Keratinocyte (primary cell): ENCODE measurements around the gene DCAF7. TPM values are rescaled to one million over a fixed set of nuclear protein-coding genes. Genes with fewer than 3 reads are reported as not detected.

Source experiments
- DNase-seq: peaks from one replicate; pipeline ENCODE4 v3.0.0-alpha.2; 2011; ENCODE audit warnings: low read depth, missing footprints, low spot score
- FAIRE-seq: peaks from 2 replicates; lab custom pipeline; 2011; peaks lifted over from hg19 to GRCh38; lab: Jason Lieb, UNC
- H2AFZ ChIP-seq: 2 replicates; pipeline ENCODE4 v1.6.0; 2012; ENCODE audit warnings: low read length, control low read depth, inconsistent platforms; ENCODE audit not compliant: control insufficient read depth
- H3K27ac ChIP-seq: 2 replicates; pipeline ENCODE4 v1.5.1; 2011; ENCODE audit warnings: low read length; ENCODE audit not compliant: control insufficient read depth, insufficient read depth
- H3K27me3 ChIP-seq: 3 replicates; pipeline ENCODE4 v1.6.0; 2011; ENCODE audit warnings: low read length; ENCODE audit not compliant: control insufficient read depth, insufficient read depth; ENCODE audit errors: extremely low read depth
- H3K36me3 ChIP-seq, 2 experiments: 2 replicates in 1 of 2; 3 replicates in 1 of 2; pipeline ENCODE4 v1.5.1; 2011; ENCODE audit warnings: low read length in 2 of 2, mild to moderate bottlenecking in 1 of 2; ENCODE audit not compliant: control insufficient read depth in 2 of 2, insufficient read depth in 2 of 2; ENCODE audit errors: extremely low read depth in 1 of 2
- H3K4me1 ChIP-seq: 3 replicates; pipeline ENCODE4 v1.5.1; 2011; ENCODE audit warnings: low read length; ENCODE audit not compliant: control insufficient read depth, insufficient read depth; ENCODE audit errors: extremely low read depth
- H3K4me2 ChIP-seq: 3 replicates; pipeline ENCODE4 v1.6.0; 2011; ENCODE audit warnings: low read depth, low read length; ENCODE audit not compliant: control insufficient read depth, insufficient read depth; ENCODE audit errors: extremely low read depth
- H3K4me3 ChIP-seq, 3 experiments: fragments of 200-600 bp in 1 of 3; sonication (generic) in 1 of 3; 2 replicates in 2 of 3; 3 replicates in 1 of 3; pipeline ENCODE4 v1.5.1; 2011 to 2016; ENCODE audit warnings: low read length in 3 of 3, mild to moderate bottlenecking in 3 of 3, control low read depth in 2 of 3, inconsistent platforms in 1 of 3, low read depth in 1 of 3, mixed read lengths in 1 of 3, mixed run types in 1 of 3, moderate library complexity in 1 of 3; ENCODE audit not compliant: control insufficient read depth in 2 of 3, insufficient read depth in 2 of 3; ENCODE audit errors: extremely low read depth in 1 of 3
- H3K79me2 ChIP-seq: 2 replicates; pipeline ENCODE4 v1.6.0; 2012; ENCODE audit warnings: low read length; ENCODE audit not compliant: control insufficient read depth, insufficient read depth
- H3K9ac ChIP-seq: 3 replicates; pipeline ENCODE4 v1.6.0; 2011; ENCODE audit warnings: low read length; ENCODE audit not compliant: control insufficient read depth, insufficient read depth; ENCODE audit errors: extremely low read depth
- H3K9me1 ChIP-seq: 3 replicates; pipeline ENCODE4 v1.6.0; 2011; ENCODE audit warnings: low read length; ENCODE audit not compliant: control insufficient read depth, insufficient read depth; ENCODE audit errors: extremely low read depth
- H3K9me3 ChIP-seq: 2 replicates; pipeline ENCODE4 v1.5.1; 2012; ENCODE audit warnings: low read depth, low read length; ENCODE audit not compliant: control insufficient read depth
- H4K20me1 ChIP-seq: 3 replicates; pipeline ENCODE4 v1.6.0; 2011; ENCODE audit warnings: low read length; ENCODE audit not compliant: control insufficient read depth, insufficient read depth; ENCODE audit errors: extremely low read depth
- CTCF ChIP-seq, 3 experiments: IDR thresholded peaks in 1 of 3; conservative IDR thresholded peaks in 1 of 3; optimal IDR thresholded peaks in 1 of 3; 2 replicates in 2 of 3; 3 replicates in 1 of 3; pipeline versions ENCODE3 to v1.5.1; 2011; ENCODE audit warnings: low read length in 3 of 3, mild to moderate bottlenecking in 3 of 3, moderate library complexity in 2 of 3, control low read depth in 1 of 3, inconsistent platforms in 1 of 3; ENCODE audit not compliant: insufficient read depth in 2 of 3; ENCODE audit errors: extremely low read depth in 1 of 3
- EZH2 ChIP-seq: IDR thresholded peaks from one replicate; pipeline ENCODE4 v1.6.1; 2012; ENCODE audit warnings: inconsistent platforms, mild to moderate bottlenecking, low read length, moderate library complexity
- dilution Hi-C: fragments of 300-500 bp; cut with MboI; formaldehyde crosslinking; loops from one replicate; pipeline ENCODE4 v1.7.0; 2020; ENCODE audit warnings: low sequenced_read_pairs; ENCODE audit not compliant: extremely low pct_ligation_motif_present
- polyA plus RNA-seq, 5 experiments: library from polyadenylated mRNA; depleted of rRNA in 3 of 5; stranded (reverse) in 3 of 5; stranded (forward) in 1 of 5; unstranded in 1 of 5; fragments of >200 nt; gene quantifications; 1 replicate in 1 of 5; 2 replicates in 3 of 5; 3 replicates in 1 of 5; pipeline versions ENCODE4 v1.2.1 to v1.2.3, GENCODE V29; 2011 to 2012; ENCODE audit warnings: missing spikeins in 2 of 5, low read depth in 1 of 5, low replicate concordance in 1 of 5

The DCAF7 gene
- polyA plus RNA-seq, 1 donor (not counting 4 experiments of a cell fraction or from before 2014, with no cell fraction given) = 32.6 TPM

- H4K20me1 ChIP-seq = no peaks in the 10 kb centered on the region
- FAIRE-seq (no peak), DNase-seq (no peak)
- no peak overlapping the region for H3K27ac ChIP-seq
- H3K4me3 ChIP-seq = no peak overlapping the region
- dilution Hi-C loops = no loop called here
- no peaks in the 10 kb centered on the region for H3K36me3 ChIP-seq
- peaks cover 9% of the 10 kb centered on the region for H3K27me3 ChIP-seq
- no peaks in the 10 kb centered on the region for H3K9me3 ChIP-seq
- TF ChIP-seq EZH2 = no peak
- TF ChIP-seq CTCF (optimal IDR thresholded peaks at IDR 0.05 in 1 of 3, IDR thresholded peaks at IDR 0.05 in 1 of 3, conservative IDR thresholded peaks at IDR 0.05 in 1 of 3; ENCODE audit: extremely low read depth in 1 of 3, insufficient read depth in 2 of 3, low read length in 3 of 3) = no peak
- no peak overlapping the region for H2AFZ ChIP-seq
- no peaks in the 10 kb centered on the region for H3K79me2 ChIP-seq
- no peak overlapping the region for H3K4me2 ChIP-seq
- no peaks in the 10 kb centered on the region for H3K9me1 ChIP-seq
- H3K9ac ChIP-seq = no peak overlapping the region
- H3K4me1 ChIP-seq = no peaks in the 10 kb centered on the region
Measured at GRCh38 chr17:63512896-63513644, 37.2 kb upstream of the DCAF7 start.

- no peak for FAIRE-seq
- no peaks in the 10 kb centered on the region for H3K36me3 ChIP-seq
- TF ChIP-seq EZH2 (no peak), CTCF (optimal IDR thresholded peaks at IDR 0.05 in 1 of 3, IDR thresholded peaks at IDR 0.05 in 1 of 3, conservative IDR thresholded peaks at IDR 0.05 in 1 of 3; ENCODE audit: extremely low read depth in 1 of 3, insufficient read depth in 2 of 3, low read length in 3 of 3) (no peak)
- H3K4me1 ChIP-seq = no peaks in the 10 kb centered on the region
- no peaks in the 10 kb centered on the region for H3K9me3 ChIP-seq
- peaks cover 9% of the 10 kb centered on the region for H3K27me3 ChIP-seq
- dilution Hi-C loops = no loop called here
- no peaks in the 10 kb centered on the region for H4K20me1 ChIP-seq
- no peak overlapping the region for H3K4me2 ChIP-seq
- no peak overlapping the region for H3K9ac ChIP-seq
- no peak for DNase-seq
- H3K79me2 ChIP-seq = no peaks in the 10 kb centered on the region
- no peak overlapping the region for H2AFZ ChIP-seq
- H3K27ac ChIP-seq = no peak overlapping the region
- H3K4me3 ChIP-seq = no peak overlapping the region
- H3K9me1 ChIP-seq = no peaks in the 10 kb centered on the region
Measured at GRCh38 chr17:63514477-63514876, 35.8 kb upstream of the DCAF7 start.
